ENCODE data around the gene RPS28.

RPS28 gene

DNA sequence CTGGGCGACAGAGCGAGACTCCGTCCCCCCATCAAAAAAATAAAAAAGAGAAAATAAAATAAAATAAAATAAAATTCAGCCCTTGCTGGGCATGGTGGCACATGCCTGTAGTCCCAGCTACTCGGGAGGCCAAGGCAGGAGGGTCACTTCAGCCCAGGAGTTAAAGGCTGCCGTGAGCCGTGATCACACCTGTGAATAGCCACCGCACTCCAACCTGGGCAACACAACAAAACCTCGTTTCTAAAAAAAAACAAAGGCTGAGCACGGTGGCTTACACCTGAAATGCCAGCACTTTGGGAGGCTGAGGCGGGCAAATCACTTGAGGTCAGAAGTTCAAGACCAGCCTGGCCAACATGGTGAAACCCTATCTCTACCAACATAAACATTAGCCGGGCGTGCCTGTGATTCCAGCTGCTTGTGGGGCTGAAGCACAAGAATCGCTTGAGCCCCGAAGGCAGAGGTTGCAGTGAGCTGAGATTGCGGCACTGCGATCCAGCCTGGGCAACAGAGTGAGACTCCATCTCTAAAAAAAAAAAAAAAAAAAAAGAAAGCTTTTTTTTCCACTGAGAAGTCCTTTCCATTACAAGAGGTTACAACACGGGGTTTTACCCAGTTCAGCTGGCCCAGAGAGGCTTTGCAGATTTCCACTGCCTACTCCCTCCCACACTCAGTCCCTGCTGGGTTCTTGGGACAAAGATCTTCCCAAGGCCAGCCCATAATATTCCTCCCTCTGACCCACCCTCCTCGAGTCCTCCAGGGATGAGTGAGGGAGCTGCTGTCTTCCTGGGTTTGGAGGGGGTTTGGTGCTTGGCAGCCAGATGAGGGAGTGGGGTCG, 49.1 kb downstream of the RPS28 start:
- no peak for DNase-seq (ENCODE audit: low read depth in 3 of 3, low spot score in 1 of 3)

GRCh38 chr19:8371011-8371804, 49.9 kb downstream of the RPS28 start:
- no peak for DNase-seq (ENCODE audit: low read depth in 3 of 3, low spot score in 1 of 3)
